NT2/D1 (cell line): ENCODE results near the gene DZIP1L.

Experiments
- SUZ12 ChIP-seq: IDR thresholded peaks from 2 replicates; pipeline ENCODE4 v1.6.1; 2011; ENCODE audit not compliant: insufficient read length, insufficient read depth; ENCODE audit errors: extremely low read depth
- YY1 ChIP-seq: IDR thresholded peaks from 2 replicates; pipeline ENCODE4 v1.6.1; 2011; ENCODE audit not compliant: insufficient read length, insufficient read depth

- TF ChIP-seq SUZ12 (no peak), YY1 (no peak)
Observed at GRCh38 chr3:138154534-138154933, 39.1 kb upstream of the DZIP1L start.
